ENCODE results near the gene PHF23.

The PHF23 gene

DNA sequence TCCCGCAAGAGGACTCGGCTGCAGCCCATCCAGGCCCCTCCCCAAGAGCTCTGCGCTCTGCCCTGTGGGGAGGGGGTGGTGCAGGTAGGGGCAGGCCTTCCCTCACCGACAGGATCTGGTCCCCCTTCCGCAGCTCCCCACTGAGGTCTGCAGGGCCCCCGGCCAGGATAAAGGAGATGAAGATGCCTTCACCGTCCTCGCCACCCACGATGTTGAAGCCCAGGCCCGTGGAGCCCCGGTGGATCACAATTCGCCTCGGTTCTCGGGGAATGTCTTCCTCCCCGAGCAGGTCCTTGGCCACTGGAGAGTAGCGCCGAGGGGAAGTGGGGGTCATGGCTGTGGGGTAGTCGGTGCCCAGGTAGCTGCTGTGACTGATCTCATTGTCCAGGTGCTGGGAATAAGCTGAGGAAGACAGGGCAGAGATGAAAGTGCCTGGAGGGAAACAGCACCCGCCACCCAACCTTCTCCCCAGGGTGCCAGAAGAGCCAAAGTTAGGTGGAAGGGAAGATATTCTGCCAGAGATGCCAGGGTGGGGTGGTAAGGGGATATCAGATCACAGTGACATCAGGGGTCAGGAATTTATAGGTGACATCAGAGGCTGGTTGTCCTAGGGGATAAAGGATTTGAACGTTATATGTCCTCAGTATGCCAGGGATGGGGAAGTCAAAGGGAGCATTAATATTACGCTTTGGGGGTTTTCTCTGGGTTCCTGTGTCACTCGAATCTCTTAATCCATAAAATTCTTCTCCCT lies 42.4 kb downstream of the PHF23 start:
- Histone ChIP-seq H3K9ac (no peak overlapping the region), H3K4me2 (no peak overlapping the region), H4K20me1 (peaks cover 0 to 48% (median 0%) of the 10 kb centered on the region in 11 experiments; a peak in 8 of 22 replicates), H3K27ac (no peak overlapping the region), H3K27me3 (no peaks in the 10 kb centered on the region), H3K36me3 (peaks cover 91 to 99% (median 95%) of the 10 kb centered on the region in 11 experiments), H3K4me1 (peaks cover 0 to 7% (median 0%) of the 10 kb centered on the region in 10 experiments; a peak in 2 of 20 replicates), H3K4me3 (no peak overlapping the region), H3K9me3 (replicated peaks in 1 of 11) (no peaks in the 10 kb centered on the region)
- no peak for TF ChIP-seq Cebpa-rat (IDR thresholded peaks at IDR 0.05)

GRCh38 chr17:7195971-7196370 lies 43.3 kb downstream of the PHF23 start:
- H3K9ac ChIP-seq = no peak overlapping the region
- no peak for TF ChIP-seq Cebpa-rat (IDR thresholded peaks at IDR 0.05)
- H3K27ac ChIP-seq = no peak overlapping the region
- H3K27me3 ChIP-seq = no peaks in the 10 kb centered on the region
- no peak overlapping the region for H3K4me3 ChIP-seq
- no peak overlapping the region for H3K4me2 ChIP-seq
- peaks cover 90 to 99% (median 95%) of the 10 kb centered on the region in 11 experiments for H3K36me3 ChIP-seq
- H3K9me3 ChIP-seq (replicated peaks in 1 of 11) = no peaks in the 10 kb centered on the region
- H4K20me1 ChIP-seq = peaks cover 0 to 57% (median 0%) of the 10 kb centered on the region in 11 experiments; a peak in 8 of 22 replicates
- H3K4me1 ChIP-seq = peaks cover 0 to 7% (median 0%) of the 10 kb centered on the region in 10 experiments; a peak in 2 of 20 replicates

DNA sequence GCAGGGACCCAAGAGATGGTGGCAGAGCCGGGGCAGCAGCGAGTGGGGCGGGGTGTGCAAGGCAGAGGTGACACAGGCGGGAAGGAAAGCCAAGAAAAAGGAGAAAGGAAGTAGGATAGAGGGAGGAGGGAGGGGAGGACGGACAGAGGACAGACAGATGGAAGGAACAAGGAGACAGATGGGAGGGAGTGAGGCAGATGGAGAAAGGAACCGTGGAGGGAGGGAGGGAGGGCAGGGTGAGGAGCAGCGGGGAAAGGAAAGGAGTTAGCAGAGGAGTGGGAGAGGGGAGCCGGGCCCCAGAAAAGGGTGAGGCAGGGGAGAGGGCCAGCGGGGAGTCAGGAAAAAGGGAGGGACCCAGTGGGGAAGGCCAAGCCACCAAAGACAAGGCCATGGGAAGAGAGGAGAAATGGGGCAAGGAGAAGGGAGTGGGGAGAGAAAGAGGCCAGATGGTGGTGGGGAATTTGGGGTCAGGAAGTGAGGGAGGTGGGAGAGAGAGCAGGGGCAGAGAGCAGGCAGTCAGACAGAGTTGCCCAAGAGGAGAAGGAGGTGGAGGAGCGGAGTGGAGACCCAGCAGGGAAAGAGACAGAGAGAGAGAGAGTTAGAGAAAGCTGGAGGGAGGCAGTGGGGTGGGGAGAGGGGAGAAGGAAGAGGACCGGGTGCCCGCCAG lies 46.9 kb downstream of the PHF23 start:
- no peak for TF ChIP-seq Cebpa-rat (IDR thresholded peaks at IDR 0.05)
- Histone ChIP-seq H3K9me3 (replicated peaks in 1 of 11) (no peaks in the 10 kb centered on the region), H3K27ac (no peak overlapping the region), H3K27me3 (no peaks in the 10 kb centered on the region), H3K4me1 (peaks cover 0 to 7% (median 0%) of the 10 kb centered on the region in 10 experiments; a peak in 2 of 20 replicates), H3K4me2 (no peak overlapping the region), H4K20me1 (peaks cover 0 to 71% (median 0%) of the 10 kb centered on the region in 11 experiments; a peak in 8 of 22 replicates), H3K36me3 (peaks cover 66 to 97% (median 76%) of the 10 kb centered on the region in 11 experiments), H3K9ac (no peak overlapping the region), H3K4me3 (no peak overlapping the region)

DNA sequence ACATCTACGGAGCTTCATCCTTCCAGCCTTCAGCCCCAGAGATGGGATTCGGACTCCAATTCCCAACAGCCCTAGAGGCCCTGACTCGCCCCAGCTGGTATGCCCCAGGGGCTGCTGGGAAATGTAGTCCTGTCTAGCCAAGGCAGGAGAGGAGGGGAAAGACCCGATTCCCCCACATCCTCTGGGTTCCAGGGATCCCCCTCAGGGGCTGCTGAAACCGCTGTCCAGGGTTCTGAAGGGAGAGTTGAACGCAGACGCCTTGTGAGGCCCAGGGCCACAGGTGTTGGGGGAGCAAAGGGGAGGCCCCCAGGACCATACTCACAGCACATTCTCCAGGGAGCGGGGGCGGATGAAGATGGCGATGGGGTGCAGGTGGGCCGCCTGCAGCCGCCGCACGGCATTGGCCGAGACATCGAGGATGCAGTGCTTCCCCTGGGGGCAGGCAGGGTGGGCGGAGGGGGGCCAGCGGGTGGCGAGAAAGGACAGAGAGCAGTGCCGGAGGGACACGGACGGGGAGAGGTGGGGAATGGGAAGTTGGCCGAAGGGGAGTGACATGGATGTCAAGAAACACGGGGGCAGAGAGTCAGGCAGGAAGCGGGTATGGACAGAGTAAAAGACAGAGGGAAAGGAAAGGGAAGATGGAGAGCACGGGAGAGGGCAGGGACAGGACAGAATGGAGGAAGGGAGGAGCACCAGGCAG lies 47.5 kb downstream of the PHF23 start:
- H3K4me1 ChIP-seq = peaks cover 0 to 7% (median 0%) of the 10 kb centered on the region in 10 experiments; a peak in 2 of 20 replicates
- H3K27ac ChIP-seq = no peak overlapping the region
- peaks cover 0 to 71% (median 0%) of the 10 kb centered on the region in 11 experiments; a peak in 8 of 22 replicates for H4K20me1 ChIP-seq
- H3K9ac ChIP-seq = no peak overlapping the region
- TF ChIP-seq Cebpa-rat (IDR thresholded peaks at IDR 0.05) = no peak
- H3K4me2 ChIP-seq = no peak overlapping the region
- H3K36me3 ChIP-seq = peaks cover 60 to 95% (median 70%) of the 10 kb centered on the region in 11 experiments
- no peaks in the 10 kb centered on the region for H3K9me3 ChIP-seq (replicated peaks in 1 of 11)
- H3K4me3 ChIP-seq = no peak overlapping the region
- H3K27me3 ChIP-seq = no peaks in the 10 kb centered on the region

GRCh38 chr17:7191069-7191468 lies 48.2 kb downstream of the PHF23 start:
- no peaks in the 10 kb centered on the region for H3K9me3 ChIP-seq (replicated peaks in 1 of 11)
- H3K9ac ChIP-seq = no peak overlapping the region
- no peak overlapping the region for H3K4me3 ChIP-seq
- peaks cover 53 to 94% (median 69%) of the 10 kb centered on the region in 11 experiments for H3K36me3 ChIP-seq
- H3K4me2 ChIP-seq = no peak overlapping the region
- peaks cover 0 to 68% (median 0%) of the 10 kb centered on the region in 11 experiments; a peak in 8 of 22 replicates for H4K20me1 ChIP-seq
- H3K4me1 ChIP-seq = peaks cover 0 to 7% (median 0%) of the 10 kb centered on the region in 10 experiments; a peak in 2 of 20 replicates
- no peak overlapping the region for H3K27ac ChIP-seq
- no peak for TF ChIP-seq Cebpa-rat (IDR thresholded peaks at IDR 0.05)
- no peaks in the 10 kb centered on the region for H3K27me3 ChIP-seq

GRCh38 chr17:7190276-7190917 lies 48.9 kb downstream of the PHF23 start:
- H3K27me3 ChIP-seq = no peaks in the 10 kb centered on the region
- H3K27ac ChIP-seq = no peak overlapping the region
- no peak overlapping the region for H3K4me2 ChIP-seq
- no peaks in the 10 kb centered on the region for H3K9me3 ChIP-seq (replicated peaks in 1 of 11)
- peaks cover 0 to 64% (median 0%) of the 10 kb centered on the region in 11 experiments; a peak in 8 of 22 replicates for H4K20me1 ChIP-seq
- no peak for TF ChIP-seq Cebpa-rat (IDR thresholded peaks at IDR 0.05)
- H3K9ac ChIP-seq = no peak overlapping the region
- no peak overlapping the region for H3K4me3 ChIP-seq
- peaks cover 0 to 5% (median 0%) of the 10 kb centered on the region in 10 experiments; a peak in 2 of 20 replicates for H3K4me1 ChIP-seq
- H3K36me3 ChIP-seq = peaks cover 46 to 87% (median 62%) of the 10 kb centered on the region in 11 experiments

DNA sequence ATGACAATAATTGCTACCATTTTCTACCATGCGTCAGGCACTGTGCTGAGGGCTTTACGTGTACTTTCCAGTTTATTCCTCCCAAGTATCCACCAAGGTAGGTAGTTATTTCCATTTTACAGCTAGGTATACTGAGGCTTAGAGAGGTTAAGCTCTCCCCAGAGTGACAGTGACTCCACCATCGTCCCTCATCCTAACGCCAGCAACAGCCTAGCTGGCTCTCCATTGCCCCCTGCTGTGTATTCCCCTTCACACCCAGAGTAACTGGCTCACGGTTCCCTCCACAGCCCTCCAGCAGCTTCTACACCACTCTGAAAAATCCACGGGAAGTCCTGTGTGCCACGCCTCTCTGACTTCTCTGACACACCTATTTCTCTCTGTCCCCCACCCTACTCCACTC lies 53.0 kb downstream of the PHF23 start:
- TF ChIP-seq Cebpa-rat (IDR thresholded peaks at IDR 0.05) = no peak
- Histone ChIP-seq H3K27ac (no peak overlapping the region), H4K20me1 (peaks cover 0 to 36% (median 0%) of the 10 kb centered on the region in 11 experiments; a peak in 3 of 22 replicates), H3K36me3 (peaks cover 8 to 46% (median 24%) of the 10 kb centered on the region in 11 experiments), H3K27me3 (no peaks in the 10 kb centered on the region), H3K4me3 (no peak overlapping the region), H3K4me1 (peaks cover 0 to 14% (median 3%) of the 10 kb centered on the region in 10 experiments; a peak in 7 of 20 replicates), H3K9me3 (replicated peaks in 1 of 11) (no peaks in the 10 kb centered on the region), H3K4me2 (no peak overlapping the region), H3K9ac (no peak overlapping the region)

All from BLaER1 treated with 17β-estradiol and CSF1 and Interleukin-3, amounts not matched to agents 10 nM and 100 nM (cell line).